Liver (tissue), 9 donors: ENCODE measurements around the gene ENTPD7. TPM values are rescaled to one million over a fixed set of nuclear protein-coding genes. Genes with fewer than 3 reads are reported as not detected.
"Not testable (repeated sequence)": the region's sequence is repeated elsewhere in the genome, so short reads cannot be mapped to it uniquely, and the experiment has no call there.

Source experiments
- DNase-seq: peaks from one replicate; pipeline ENCODE4 v3.0.0-alpha.2; 2017; ENCODE audit warnings: low spot score
- H3K27ac ChIP-seq, 2 donors: one replicate each; pipeline ENCODE4 v1.7.0; 2013; ENCODE audit warnings: inconsistent platforms in 2 of 2, low read length in 2 of 2, control low read depth in 1 of 2, low read depth in 1 of 2, mild to moderate bottlenecking in 1 of 2
- H3K27me3 ChIP-seq, 4 donors: one replicate each; pipeline versions ENCODE4 v1.6.1 to v1.7.0; 2013; ENCODE audit warnings: low read length in 3 of 4, inconsistent platforms in 1 of 4, mild to moderate bottlenecking in 1 of 4, moderate library complexity in 1 of 4; ENCODE audit not compliant: control insufficient read depth in 4 of 4, insufficient read depth in 4 of 4
- H3K36me3 ChIP-seq, 4 donors: one replicate each; pipeline versions ENCODE4 v1.6.1 to v1.7.0; 2013; ENCODE audit warnings: low read length in 3 of 4, mild to moderate bottlenecking in 3 of 4, low read depth in 1 of 4, moderate library complexity in 1 of 4; ENCODE audit not compliant: control insufficient read depth in 4 of 4, insufficient read depth in 3 of 4
- H3K4me1 ChIP-seq, 4 donors: one replicate each; pipeline versions ENCODE4 v1.6.1 to v1.7.0; 2013; ENCODE audit warnings: low read length in 3 of 4, mild to moderate bottlenecking in 3 of 4, moderate library complexity in 1 of 4; ENCODE audit not compliant: control insufficient read depth in 4 of 4, insufficient read depth in 4 of 4
- H3K4me3 ChIP-seq, 3 donors: one replicate each; pipeline versions ENCODE4 v1.6.1 to v1.7.0; 2013; ENCODE audit warnings: low read length in 3 of 3, control low read depth in 1 of 3, low read depth in 1 of 3, mild to moderate bottlenecking in 1 of 3
- H3K9ac ChIP-seq, 2 donors: one replicate each; pipeline ENCODE4 v1.7.0; 2013; ENCODE audit warnings: low read length in 2 of 2, mild to moderate bottlenecking in 2 of 2, moderate library complexity in 2 of 2, control low read depth in 1 of 2, low read depth in 1 of 2
- H3K9me3 ChIP-seq, 4 donors: one replicate each; pipeline versions ENCODE4 v1.6.1 to v1.7.0; 2013; ENCODE audit warnings: low read length in 3 of 4; ENCODE audit not compliant: control insufficient read depth in 4 of 4
- ATF3 ChIP-seq: IDR thresholded peaks from 2 replicates; pipeline ENCODE4 v1.6.1; 2016; ENCODE audit warnings: antibody characterized with exemption
- CTCF ChIP-seq: fragments of 150-350 bp; IDR thresholded peaks from 2 replicates; pipeline ENCODE4 v1.5.1; 2017; ENCODE audit warnings: improper control_type of control experiment, low read depth, low read length; ENCODE audit not compliant: missing input control
- EGR1 ChIP-seq, 2 donors: IDR thresholded peaks; 2 replicates each; pipeline ENCODE4 v1.6.1; 2016 to 2018; ENCODE audit warnings: antibody characterized with exemption in 2 of 2, low read depth in 2 of 2
- FOXA1 ChIP-seq: IDR thresholded peaks from 2 replicates; pipeline ENCODE4 v1.6.1; 2016; ENCODE audit warnings: antibody characterized with exemption
- FOXA2 ChIP-seq: IDR thresholded peaks from 2 replicates; pipeline ENCODE4 v1.6.1; 2016; ENCODE audit warnings: antibody characterized with exemption
- GABPA ChIP-seq, 2 donors: IDR thresholded peaks in 1 of 2; conservative IDR thresholded peaks in 1 of 2; 2 replicates each; pipeline ENCODE4 v1.6.1; 2016; ENCODE audit warnings: antibody characterized with exemption in 2 of 2, mild to moderate bottlenecking in 1 of 2, moderate library complexity in 1 of 2
- HNF4A ChIP-seq, 2 donors: conservative IDR thresholded peaks; 2 replicates each; pipeline ENCODE4 v1.6.1; 2016; ENCODE audit warnings: antibody characterized with exemption in 2 of 2, mild to moderate bottlenecking in 2 of 2
- HNF4G ChIP-seq: IDR thresholded peaks from 2 replicates; pipeline ENCODE4 v1.6.1; 2016; ENCODE audit warnings: antibody characterized with exemption
- JUND ChIP-seq, 2 donors: IDR thresholded peaks; 2 replicates each; pipeline ENCODE4 v1.6.1; 2016; ENCODE audit warnings: antibody characterized with exemption in 2 of 2
- MAX ChIP-seq: IDR thresholded peaks from 2 replicates; pipeline ENCODE4 v1.6.1; 2016; ENCODE audit warnings: antibody characterized with exemption
- NR2F2 ChIP-seq: IDR thresholded peaks from 2 replicates; pipeline ENCODE4 v1.6.1; 2016; ENCODE audit warnings: antibody characterized with exemption
- RAD21 ChIP-seq, 2 donors: IDR thresholded peaks; 2 replicates each; pipeline ENCODE4 v1.6.1; 2016; ENCODE audit warnings: antibody characterized with exemption in 2 of 2, mild to moderate bottlenecking in 2 of 2
- REST ChIP-seq: IDR thresholded peaks from 2 replicates; pipeline ENCODE4 v1.6.1; 2016; ENCODE audit warnings: antibody characterized with exemption, mild to moderate bottlenecking
- RXRA ChIP-seq, 2 donors: IDR thresholded peaks; 2 replicates each; pipeline ENCODE4 v1.6.1; 2017 to 2018; ENCODE audit warnings: antibody characterized with exemption in 2 of 2, mild to moderate bottlenecking in 1 of 2
- SP1 ChIP-seq: IDR thresholded peaks from 2 replicates; pipeline ENCODE4 v1.6.1; 2018; ENCODE audit warnings: antibody characterized with exemption, mild to moderate bottlenecking
- TAF1 ChIP-seq: conservative IDR thresholded peaks from 2 replicates; pipeline ENCODE4 v1.6.1; 2016; ENCODE audit warnings: antibody characterized with exemption, mild to moderate bottlenecking
- YY1 ChIP-seq: IDR thresholded peaks from 2 replicates; pipeline ENCODE4 v1.6.1; 2016; ENCODE audit warnings: antibody characterized with exemption, mild to moderate bottlenecking
- ZBTB33 ChIP-seq: IDR thresholded peaks from 2 replicates; pipeline ENCODE4 v1.6.1; 2016; ENCODE audit warnings: antibody characterized with exemption
- WGBS: extraction: QIAGEN DNeasy Blood & Tissue Kit; methylation state at CpG from one replicate; pipeline ENCODE4 v1.1.7; 2013; 5-methylcytosine and 5-hydroxymethylcytosine counted together
- polyA plus RNA-seq, 2 donors: library from polyadenylated mRNA; stranded (reverse) in 1 of 2; unstranded in 1 of 2; fragments of 200-250 nt in 1 of 2; fragments of >200 nt in 1 of 2; fragmentation: Nextera tagmentation in 1 of 2; extraction: Ambion mirVana in 1 of 2; gene quantifications; one replicate each; pipeline versions ENCODE4 v1.2.1 to v1.2.3, GENCODE V29; 2013 to 2015
- total RNA-seq, 2 donors: library from RNA; depleted of rRNA; stranded (reverse); fragments of >200 nt; gene quantifications; one replicate each; pipeline ENCODE4 v1.2.3, GENCODE V29; 2014
- donor health status: healthy.
- donor health status: healthy.
- donor health status: healthy.
- donor health status: healthy.
- donor health status: healthy.

Gene ENTPD7
- total and polyA plus RNA-seq, 4 donors: 2.0 to 27.2 (median 12.1) TPM

- Histone ChIP-seq H3K4me1 (peaks cover 0 to 6% (median 3%) of the 10 kb centered on the region in 4 donors), H3K9me3 (no peaks in the 10 kb centered on the region), H3K27ac (no peak overlapping the region), H3K4me3 (no peak overlapping the region), H3K9ac (no peak overlapping the region), H3K27me3 (no peaks in the 10 kb centered on the region), H3K36me3 (peaks cover 13 to 73% (median 51%) of the 10 kb centered on the region in 4 donors)
- TF ChIP-seq YY1: no peak
- no peak for TF ChIP-seq NR2F2
- TF ChIP-seq ZBTB33: no peak
- TF ChIP-seq JUND (IDR thresholded peaks at IDR 0.05): no peak
- TF ChIP-seq HNF4A (conservative IDR thresholded peaks at IDR 0.05): no peak
- no peak for TF ChIP-seq RAD21 (IDR thresholded peaks at IDR 0.05)
- no peak for TF ChIP-seq FOXA2
- no peak for TF ChIP-seq REST
- no peak for TF ChIP-seq SP1
- TF ChIP-seq FOXA1: no peak
- no peak for TF ChIP-seq EGR1 (IDR thresholded peaks at IDR 0.05; ENCODE audit: low read depth in 2 of 2)
- no peak for TF ChIP-seq ATF3
- 84% methylated on average over 2 of the region's 2 CpGs for WGBS
- DNase-seq: no peak
These were observed 83.4 kb downstream of the ENTPD7 start for GRCh38 chr10:99742701-99743100.

- TF ChIP-seq ZBTB33 (no peak), HNF4G (no peak), RXRA (IDR thresholded peaks at IDR 0.05) (no peak), GABPA (IDR thresholded peaks at IDR 0.05 in 1 of 2, conservative IDR thresholded peaks at IDR 0.05 in 1 of 2) (no peak), YY1 (no peak), MAX (no peak), NR2F2 (no peak), EGR1 (IDR thresholded peaks at IDR 0.05; ENCODE audit: low read depth in 2 of 2) (no peak), HNF4A (conservative IDR thresholded peaks at IDR 0.05) (no peak), FOXA2 (no peak), TAF1 (no peak), SP1 (no peak), RAD21 (IDR thresholded peaks at IDR 0.05) (no peak), CTCF (no peak), ATF3 (no peak), FOXA1 (no peak)
- no peak overlapping the region for H3K9ac ChIP-seq
- WGBS: 87% methylated on average over 3 of the region's 3 CpGs
These were observed 84.5 kb downstream of the ENTPD7 start for GRCh38 chr10:99743841-99744240.

GRCh38 chr10:99746166-99746565 lies 86.9 kb downstream of the ENTPD7 start:
- peaks cover 12 to 64% (median 51%) of the 10 kb centered on the region in 4 donors for H3K36me3 ChIP-seq
- not testable (repeated sequence) for H3K9me3 ChIP-seq
- WGBS: 97% methylated on average over 2 of the region's 2 CpGs

More at GRCh38 chr10:99743841-99744240, 84.5 kb downstream of the ENTPD7 start:
- Histone ChIP-seq H3K27ac (no peak overlapping the region), H3K36me3 (peaks cover 13 to 77% (median 61%) of the 10 kb centered on the region in 4 donors), H3K9me3 (no peaks in the 10 kb centered on the region), H3K4me1 (peaks cover 0 to 6% (median 3%) of the 10 kb centered on the region in 4 donors), H3K4me3 (no peak overlapping the region), H3K27me3 (no peaks in the 10 kb centered on the region)
- DNase-seq: no peak

More at GRCh38 chr10:99746166-99746565, 86.9 kb downstream of the ENTPD7 start:
- H3K9ac ChIP-seq, H3K4me1 ChIP-seq, H3K4me3 ChIP-seq, H3K27ac ChIP-seq, H3K27me3 ChIP-seq, DNase-seq: not testable (repeated sequence)
